Jurkat, Clone E6-1 (cell line): Measurements from ENCODE around the gene PRDM2.

Experiments used
- DNase-seq: peaks from one replicate; pipeline ENCODE4 v3.0.0-alpha.2; 2011; ENCODE audit warnings: low read depth, low spot score
- H3K4me3 ChIP-seq: 2 replicates; pipeline ENCODE4 v1.5.1; 2011; ENCODE audit warnings: mild to moderate bottlenecking, low read length, control low read depth, moderate library complexity

The PRDM2 gene

GRCh38 chr1:13781907-13782633 lies 82.1 kb downstream of the PRDM2 start:
- H3K4me3 ChIP-seq = no peak overlapping the region
- DNase-seq = no peak

- no peak for DNase-seq
- no peak overlapping the region for H3K4me3 ChIP-seq
Measured at GRCh38 chr1:13782634-13783360, 82.8 kb downstream of the PRDM2 start.

- no peak for DNase-seq
- H3K4me3 ChIP-seq = no peak overlapping the region
Measured at GRCh38 chr1:13783551-13783950, 83.6 kb downstream of the PRDM2 start.

- DNase-seq = no peak
- no peak overlapping the region for H3K4me3 ChIP-seq
Measured at GRCh38 chr1:13784971-13785370, 85.0 kb downstream of the PRDM2 start.

GRCh38 chr1:13786541-13786940 lies 86.6 kb downstream of the PRDM2 start:
- DNase-seq = no peak

GRCh38 chr1:13788795-13789194 lies 88.8 kb downstream of the PRDM2 start:
- H3K4me3 ChIP-seq = no peak overlapping the region
- no peak for DNase-seq

More at GRCh38 chr1:13786541-13786940, 86.6 kb downstream of the PRDM2 start:
- H3K4me3 ChIP-seq = no peak overlapping the region

GRCh38 chr1:13790290-13791030 lies 90.5 kb downstream of the PRDM2 start:
- no peak for DNase-seq
- H3K4me3 ChIP-seq = no peak overlapping the region

GRCh38 chr1:13792419-13792818 lies 92.4 kb downstream of the PRDM2 start:
- no peak for DNase-seq
- no peak overlapping the region for H3K4me3 ChIP-seq

- no peak for DNase-seq
- no peak overlapping the region for H3K4me3 ChIP-seq
Measured at GRCh38 chr1:13793088-13793730, 93.2 kb downstream of the PRDM2 start.

GRCh38 chr1:13794231-13795187 lies 94.5 kb downstream of the PRDM2 start:
- H3K4me3 ChIP-seq = no peak overlapping the region
- no peak for DNase-seq

- DNase-seq = peak; percentile 54
- no peak overlapping the region for H3K4me3 ChIP-seq
Measured at GRCh38 chr1:13797397-13797796, 97.4 kb downstream of the PRDM2 start.

- H3K4me3 ChIP-seq = no peak overlapping the region
- DNase-seq = no peak
Measured at GRCh38 chr1:13798120-13798519, 98.1 kb downstream of the PRDM2 start.

- DNase-seq = no peak
- no peak overlapping the region for H3K4me3 ChIP-seq
Measured at GRCh38 chr1:13799502-13800283, 99.7 kb downstream of the PRDM2 start.

- DNase-seq = no peak
- no peak overlapping the region for H3K4me3 ChIP-seq
Measured at GRCh38 chr1:13801232-13801631, 101.2 kb downstream of the PRDM2 start.

- H3K4me3 ChIP-seq = no peak overlapping the region
- no peak for DNase-seq
Measured at GRCh38 chr1:13801655-13802486, 101.9 kb downstream of the PRDM2 start.

GRCh38 chr1:13802782-13803545 lies 103.0 kb downstream of the PRDM2 start:
- DNase-seq = no peak
- H3K4me3 ChIP-seq = no peak overlapping the region
